Mammary epithelial cell (primary cell): ENCODE results near the gene CCP110.

Experiments
- EZH2 ChIP-seq: IDR thresholded peaks from 2 replicates; pipeline ENCODE4 v1.6.1; 2012; ENCODE audit warnings: low read length, inconsistent platforms, borderline replicate concordance
- TF ChIP-seq, protein P1 (sequence below), 2 donors: IDR thresholded peaks in 1 of 2; conservative IDR thresholded peaks in 1 of 2; 2 replicates each; pipeline ENCODE4 v1.5.1; 2011 to 2012; ENCODE audit warnings: inconsistent platforms in 2 of 2, low read length in 2 of 2, mild to moderate bottlenecking in 2 of 2, control low read depth in 1 of 2, low read depth in 1 of 2; ENCODE audit not compliant: insufficient read depth in 1 of 2; ENCODE audit errors: extremely low read depth in 1 of 2

DNA sequence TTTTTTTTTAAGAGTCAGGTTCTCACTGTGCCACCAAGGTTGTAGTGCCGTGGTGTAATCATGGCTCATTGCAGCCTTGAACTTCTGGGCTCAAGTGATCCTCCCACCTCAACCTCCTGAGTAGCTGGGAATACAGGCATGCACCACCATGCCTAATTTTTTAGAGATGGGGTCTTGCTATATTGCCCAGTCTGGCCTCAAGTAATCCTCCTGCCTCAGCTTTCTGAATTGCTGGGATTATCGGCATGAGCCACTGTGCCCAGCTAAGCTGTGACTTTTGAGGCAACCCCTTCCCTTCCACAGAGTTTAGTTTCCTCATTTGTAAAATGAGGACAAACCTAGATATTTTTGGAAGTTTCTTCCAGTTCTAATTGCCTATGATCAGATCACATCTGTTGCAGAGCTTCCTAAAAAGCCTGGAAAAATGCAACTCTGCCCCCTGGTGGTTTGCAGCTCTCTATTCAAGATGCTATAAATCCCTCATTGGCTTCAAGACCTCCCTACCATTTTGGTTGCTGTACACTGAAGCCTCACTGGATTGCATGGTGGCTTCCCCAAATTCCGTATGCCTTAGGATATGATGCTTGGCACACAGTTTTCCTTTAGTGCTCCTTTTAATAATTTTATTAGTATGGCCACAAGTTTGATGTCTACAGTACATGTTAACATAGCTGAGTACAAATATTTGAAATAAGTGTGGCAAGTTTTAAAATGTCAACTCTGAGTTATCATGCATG, 21.2 kb upstream of the CCP110 start:
- TF ChIP-seq, protein P1, sequence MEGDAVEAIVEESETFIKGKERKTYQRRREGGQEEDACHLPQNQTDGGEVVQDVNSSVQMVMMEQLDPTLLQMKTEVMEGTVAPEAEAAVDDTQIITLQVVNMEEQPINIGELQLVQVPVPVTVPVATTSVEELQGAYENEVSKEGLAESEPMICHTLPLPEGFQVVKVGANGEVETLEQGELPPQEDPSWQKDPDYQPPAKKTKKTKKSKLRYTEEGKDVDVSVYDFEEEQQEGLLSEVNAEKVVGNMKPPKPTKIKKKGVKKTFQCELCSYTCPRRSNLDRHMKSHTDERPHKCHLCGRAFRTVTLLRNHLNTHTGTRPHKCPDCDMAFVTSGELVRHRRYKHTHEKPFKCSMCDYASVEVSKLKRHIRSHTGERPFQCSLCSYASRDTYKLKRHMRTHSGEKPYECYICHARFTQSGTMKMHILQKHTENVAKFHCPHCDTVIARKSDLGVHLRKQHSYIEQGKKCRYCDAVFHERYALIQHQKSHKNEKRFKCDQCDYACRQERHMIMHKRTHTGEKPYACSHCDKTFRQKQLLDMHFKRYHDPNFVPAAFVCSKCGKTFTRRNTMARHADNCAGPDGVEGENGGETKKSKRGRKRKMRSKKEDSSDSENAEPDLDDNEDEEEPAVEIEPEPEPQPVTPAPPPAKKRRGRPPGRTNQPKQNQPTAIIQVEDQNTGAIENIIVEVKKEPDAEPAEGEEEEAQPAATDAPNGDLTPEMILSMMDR (conservative IDR thresholded peaks at IDR 0.05 in 1 of 2, IDR thresholded peaks at IDR 0.05 in 1 of 2; ENCODE audit: extremely low read depth in 1 of 2, insufficient read depth in 1 of 2, low read depth in 1 of 2, low read length in 2 of 2): peak; percentile 81 to 86
- no peak for TF ChIP-seq EZH2
